ENCODE measurements around the gene TP73.

Gene TP73

GRCh38 chr1:3639397-3639911 lies 12.9 kb upstream of the TP73 start:
- Histone ChIP-seq H2AFZ (ENCODE audit: low read depth, low read length) (no peak overlapping the region), H3K4me3 (ENCODE audit: low read length) (no peak overlapping the region), H3K4me2 (ENCODE audit: low read length) (no peak overlapping the region), H3K9me3 (ENCODE audit: insufficient read depth, low read length) (no peaks in the 10 kb centered on the region), H3K4me1 (ENCODE audit: low read length) (no peaks in the 10 kb centered on the region), H3K27ac (ENCODE audit: low read length) (no peak overlapping the region), H3K27me3 (ENCODE audit: low read depth, low read length) (no peaks in the 10 kb centered on the region), H3K36me3 (replicated peaks; ENCODE audit: low read depth, low read length) (peaks cover 13% of the 10 kb centered on the region), H3K9ac (ENCODE audit: low read length) (no peak overlapping the region), H3K79me2 (ENCODE audit: low read length) (no peaks in the 10 kb centered on the region), H4K20me1 (ENCODE audit: insufficient read depth, low read length) (no peaks in the 10 kb centered on the region)
- TF ChIP-seq CTCF (IDR thresholded peaks at IDR 0.05; ENCODE audit: low read depth, low read length) (no peak), EZH2phosphoT487 (IDR thresholded peaks at IDR 0.05; ENCODE audit: low read depth) (no peak)

GRCh38 chr1:3640121-3640837 lies 12.0 kb upstream of the TP73 start:
- no peak for TF ChIP-seq EZH2phosphoT487 (IDR thresholded peaks at IDR 0.05; ENCODE audit: low read depth)
- TF ChIP-seq CTCF (IDR thresholded peaks at IDR 0.05; ENCODE audit: low read depth, low read length): no peak
- Histone ChIP-seq H3K9me3 (ENCODE audit: insufficient read depth, low read length) (no peaks in the 10 kb centered on the region), H3K27me3 (ENCODE audit: low read depth, low read length) (no peaks in the 10 kb centered on the region), H3K27ac (ENCODE audit: low read length) (no peak overlapping the region), H3K4me2 (ENCODE audit: low read length) (no peak overlapping the region), H3K9ac (ENCODE audit: low read length) (no peak overlapping the region), H3K79me2 (ENCODE audit: low read length) (no peaks in the 10 kb centered on the region), H3K4me1 (ENCODE audit: low read length) (no peaks in the 10 kb centered on the region), H2AFZ (ENCODE audit: low read depth, low read length) (no peak overlapping the region), H3K4me3 (ENCODE audit: low read length) (no peak overlapping the region), H4K20me1 (ENCODE audit: insufficient read depth, low read length) (no peaks in the 10 kb centered on the region), H3K36me3 (replicated peaks; ENCODE audit: low read depth, low read length) (peaks cover 14% of the 10 kb centered on the region)

- Histone ChIP-seq H3K79me2 (ENCODE audit: low read length) (no peaks in the 10 kb centered on the region), H3K4me2 (ENCODE audit: low read length) (no peak overlapping the region), H4K20me1 (ENCODE audit: insufficient read depth, low read length) (no peaks in the 10 kb centered on the region), H3K36me3 (replicated peaks; ENCODE audit: low read depth, low read length) (peaks cover 20% of the 10 kb centered on the region), H3K4me3 (ENCODE audit: low read length) (no peak overlapping the region), H2AFZ (ENCODE audit: low read depth, low read length) (no peak overlapping the region), H3K9me3 (ENCODE audit: insufficient read depth, low read length) (no peaks in the 10 kb centered on the region), H3K4me1 (ENCODE audit: low read length) (no peaks in the 10 kb centered on the region), H3K9ac (ENCODE audit: low read length) (no peak overlapping the region), H3K27me3 (ENCODE audit: low read depth, low read length) (no peaks in the 10 kb centered on the region), H3K27ac (ENCODE audit: low read length) (no peak overlapping the region)
- no peak for TF ChIP-seq EZH2phosphoT487 (IDR thresholded peaks at IDR 0.05; ENCODE audit: low read depth)
- no peak for TF ChIP-seq CTCF (IDR thresholded peaks at IDR 0.05; ENCODE audit: low read depth, low read length)
Measured at GRCh38 chr1:3641046-3641760, 11.1 kb upstream of the TP73 start.

- H3K9me3 ChIP-seq (ENCODE audit: insufficient read depth, low read length): no peaks in the 10 kb centered on the region
- H3K4me3 ChIP-seq (ENCODE audit: low read length): no peak overlapping the region
- no peak for TF ChIP-seq CTCF (IDR thresholded peaks at IDR 0.05; ENCODE audit: low read depth, low read length)
- no peak for TF ChIP-seq EZH2phosphoT487 (IDR thresholded peaks at IDR 0.05; ENCODE audit: low read depth)
- no peak overlapping the region for H3K9ac ChIP-seq (ENCODE audit: low read length)
- H3K27me3 ChIP-seq (ENCODE audit: low read depth, low read length): no peaks in the 10 kb centered on the region
- no peaks in the 10 kb centered on the region for H4K20me1 ChIP-seq (ENCODE audit: insufficient read depth, low read length)
- H3K36me3 ChIP-seq (replicated peaks; ENCODE audit: low read depth, low read length): peaks cover 26% of the 10 kb centered on the region
- H3K4me1 ChIP-seq (ENCODE audit: low read length): no peaks in the 10 kb centered on the region
- H2AFZ ChIP-seq (ENCODE audit: low read depth, low read length): no peak overlapping the region
- no peaks in the 10 kb centered on the region for H3K79me2 ChIP-seq (ENCODE audit: low read length)
- no peak overlapping the region for H3K27ac ChIP-seq (ENCODE audit: low read length)
- no peak overlapping the region for H3K4me2 ChIP-seq (ENCODE audit: low read length)
Measured at GRCh38 chr1:3641816-3642215, 10.5 kb upstream of the TP73 start.
